KBM-7 (cell line): ENCODE results near the gene CARD11.
"Not testable (repeated sequence)": the region's sequence is repeated elsewhere in the genome, so short reads cannot be mapped to it uniquely, and the experiment has no call there.

ENCODE experiments used
- DNase-seq: peaks from one replicate; pipeline ENCODE4 v3.0.0-alpha.2; 2015
- in situ Hi-C: fragments of 300-500 bp; cut with MboI; formaldehyde crosslinking; loops from 2 replicates; pipeline ENCODE4 v1.14.3; 2020; ENCODE audit warnings: low sequenced_read_pairs, low pct_unique_long_range_greater_than_20kb, mixed read lengths

CARD11 gene

DNA sequence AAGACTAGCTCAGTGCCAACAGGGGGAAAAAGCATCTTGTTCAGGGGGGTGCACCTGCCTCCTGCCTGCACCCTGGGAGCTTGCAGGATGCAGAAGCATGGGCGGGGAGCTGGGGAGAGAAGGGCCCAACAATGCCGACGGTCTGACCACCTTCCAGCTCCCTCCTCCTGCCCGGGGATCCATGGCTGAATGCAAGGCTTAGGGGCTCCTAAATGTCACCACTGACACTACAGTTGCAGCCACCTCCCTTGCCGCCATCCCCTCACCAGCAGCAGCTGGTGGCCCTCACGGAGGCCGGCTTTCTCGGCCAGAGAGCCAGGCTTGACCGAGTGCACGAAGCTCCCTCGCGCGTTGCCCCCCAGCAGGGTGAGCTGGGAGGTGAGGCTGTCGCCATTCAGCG lies 120.8 kb downstream of the CARD11 start:
- in situ Hi-C loops, result no loop called here
- no peak for DNase-seq

DNA sequence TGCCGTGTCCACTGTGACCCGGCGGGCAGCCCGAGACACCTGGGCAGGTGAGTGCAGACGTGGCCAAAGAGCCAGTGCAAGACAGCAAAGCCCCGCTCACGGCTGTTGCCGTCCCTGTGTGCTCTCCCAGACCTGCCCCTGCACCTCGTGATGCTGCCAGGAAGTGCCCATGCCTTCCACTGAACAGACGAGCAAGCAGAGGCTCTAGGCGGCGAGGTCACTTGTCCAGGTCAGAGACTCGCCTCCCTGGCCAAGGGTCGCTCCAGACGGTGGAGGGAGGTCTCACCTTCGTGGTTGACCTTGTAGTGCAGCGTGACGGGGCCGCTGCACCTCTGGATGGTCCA lies 121.3 kb downstream of the CARD11 start:
- no peak for DNase-seq
- in situ Hi-C loops, result no loop called here

GRCh38 chr7:2921653-2922347 lies 121.9 kb downstream of the CARD11 start:
- in situ Hi-C loops, result no loop called here
- DNase-seq, result no peak

DNA sequence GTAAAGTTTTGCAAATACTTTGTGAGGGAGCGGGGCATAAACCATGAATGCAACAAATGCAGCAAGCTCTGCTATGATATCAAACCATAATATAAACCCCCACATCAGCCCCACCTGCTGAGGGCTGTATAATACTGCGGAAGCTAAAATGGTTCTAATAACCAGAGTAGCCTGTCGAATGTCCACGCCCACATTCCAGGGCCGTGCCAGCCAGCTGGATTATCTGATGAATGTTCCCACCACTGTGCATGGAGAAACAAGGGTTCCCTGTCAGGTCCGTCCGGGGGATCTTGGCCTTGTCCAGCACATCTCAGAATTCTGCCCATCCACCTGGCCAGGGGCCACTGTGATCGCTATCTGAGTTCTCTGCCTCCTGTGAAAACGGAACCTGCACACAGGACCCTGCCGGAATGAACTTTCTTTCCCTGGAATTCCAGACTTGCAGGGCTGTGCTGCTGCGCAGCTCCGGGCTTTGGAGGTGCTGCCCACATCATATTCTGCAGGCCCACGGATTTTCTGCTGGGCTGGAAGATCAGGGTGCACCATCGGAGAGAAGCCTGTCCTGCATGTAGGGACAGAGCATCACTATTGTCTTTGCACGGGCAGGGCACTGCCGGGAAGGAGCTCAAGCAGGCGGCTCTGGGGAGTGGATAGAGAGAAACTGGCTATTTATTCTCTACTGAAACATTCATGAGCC lies 122.6 kb downstream of the CARD11 start:
- DNase-seq, result no peak
- in situ Hi-C loops, result no loop called here

- in situ Hi-C loops, result not testable (repeated sequence)
Measured at GRCh38 chr7:2920480-2920879, 123.2 kb downstream of the CARD11 start.

GRCh38 chr7:2920041-2920440 lies 123.6 kb downstream of the CARD11 start:
- in situ Hi-C loops, result no loop called here
- DNase-seq, result no peak

More at GRCh38 chr7:2920480-2920879, 123.2 kb downstream of the CARD11 start:
- not testable (repeated sequence) for DNase-seq

- in situ Hi-C loops, result no loop called here
- no peak for DNase-seq
Measured at GRCh38 chr7:2919256-2919655, 124.4 kb downstream of the CARD11 start.

DNA sequence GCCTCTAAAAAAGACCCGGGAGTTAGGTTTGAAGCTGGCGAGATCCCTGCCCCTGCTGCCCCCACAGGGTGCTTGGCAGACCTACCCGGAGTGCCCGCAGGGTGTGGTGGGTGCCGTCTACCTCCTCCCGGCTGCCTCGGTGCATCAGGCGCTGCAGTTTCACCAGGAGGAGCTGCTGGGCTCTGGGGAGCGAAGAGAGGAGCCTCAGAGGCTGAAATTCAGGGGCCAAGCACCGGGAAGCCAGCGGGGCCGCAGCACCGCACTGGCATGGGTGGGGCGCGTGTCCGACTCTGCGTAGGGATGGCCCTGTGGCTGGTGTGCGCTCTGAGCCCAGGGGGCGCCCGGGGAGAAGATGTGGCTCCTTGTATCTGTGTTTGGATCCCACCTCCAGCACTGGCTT lies 125.3 kb downstream of the CARD11 start:
- in situ Hi-C loops, result no loop called here

DNA sequence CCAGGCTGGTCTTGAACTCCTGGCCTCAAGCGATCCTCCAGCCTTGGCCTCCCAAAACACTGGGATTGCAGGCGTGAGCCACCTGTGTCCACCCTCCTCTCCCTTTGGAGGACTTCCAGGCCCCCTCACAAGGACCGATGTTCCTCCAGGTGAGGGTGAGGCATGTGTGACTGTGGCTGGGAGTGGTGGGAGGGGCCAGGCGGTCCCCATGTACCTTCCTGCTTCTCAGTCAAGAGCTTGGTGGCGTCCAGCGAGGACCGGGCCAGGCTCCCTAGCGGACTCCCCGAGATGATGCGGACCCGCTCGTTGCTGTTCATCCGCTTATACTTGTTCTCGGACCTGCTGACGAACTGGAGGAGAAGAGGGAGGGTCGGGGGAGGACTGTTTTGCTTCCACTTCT lies 128.6 kb downstream of the CARD11 start:
- in situ Hi-C loops, result no loop called here
- DNase-seq, result no peak

More for the DNA sequence above, 125.3 kb downstream of the CARD11 start:
- DNase-seq, result no peak

DNA sequence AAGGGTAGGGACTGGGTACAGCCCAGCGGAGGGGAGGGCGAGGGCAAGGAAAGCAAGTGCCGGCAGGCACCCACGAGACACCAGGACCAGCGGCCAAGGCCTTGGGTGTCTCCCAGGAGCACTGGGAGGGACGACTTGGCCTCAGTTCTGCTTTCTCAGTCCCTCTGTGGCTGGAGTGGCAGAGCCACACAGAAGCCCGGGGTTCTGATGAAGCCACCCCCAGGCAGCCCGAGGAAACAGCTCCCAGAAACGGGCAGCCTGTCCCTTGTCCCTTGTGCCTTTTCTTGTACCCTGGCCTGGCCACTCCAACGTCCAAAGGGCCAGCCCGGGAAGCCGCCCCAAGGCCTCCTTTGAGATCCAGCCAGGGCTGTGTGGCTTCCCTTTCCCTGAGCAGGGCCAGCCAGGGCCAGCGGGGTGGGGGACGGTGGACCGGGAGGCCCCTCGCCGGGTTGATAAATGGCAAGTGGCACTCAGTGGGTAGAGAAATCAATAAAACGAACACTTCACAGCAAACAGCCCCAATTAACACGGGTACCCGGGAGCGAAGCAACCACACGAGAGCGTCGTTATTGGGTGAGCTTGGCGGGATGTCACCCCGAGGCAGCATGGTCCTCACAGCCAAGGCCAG lies 129.8 kb downstream of the CARD11 start:
- DNase-seq, result no peak
- in situ Hi-C loops, result no loop called here

GRCh38 chr7:2912684-2913439 lies 130.8 kb downstream of the CARD11 start:
- DNase-seq, result no peak
- in situ Hi-C loops, result no loop called here

- DNase-seq, result no peak
- in situ Hi-C loops, result no loop called here
Measured at GRCh38 chr7:2911466-2911865, 132.2 kb downstream of the CARD11 start.

DNA sequence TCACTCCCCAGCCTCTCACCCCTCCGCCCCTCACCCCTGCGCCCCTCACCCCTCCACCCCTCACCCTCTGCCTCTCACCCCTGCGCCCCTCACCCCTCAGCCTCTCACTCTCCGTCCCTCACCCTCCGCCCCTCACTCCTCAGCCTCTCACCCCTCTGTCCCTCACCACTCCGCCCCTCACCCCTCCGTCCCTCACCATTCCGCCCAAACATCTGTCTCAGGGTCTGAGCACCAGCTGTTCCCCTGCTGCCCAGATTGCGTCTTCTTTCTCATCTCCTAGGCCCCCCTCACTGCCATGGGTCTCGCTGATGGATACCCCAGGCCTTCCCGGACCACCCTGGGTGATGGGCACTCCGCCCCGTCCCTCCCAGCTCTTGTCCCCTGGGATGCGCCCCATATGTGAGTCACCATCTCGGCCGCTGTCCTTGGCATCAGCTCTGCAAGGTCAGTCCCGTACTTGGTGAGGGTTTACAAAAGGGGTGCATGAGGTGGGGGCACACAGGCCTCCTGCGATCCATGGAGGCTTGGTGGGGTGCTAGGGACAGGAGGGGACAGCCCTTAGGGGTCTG lies 134.1 kb downstream of the CARD11 start:
- DNase-seq, result no peak
- in situ Hi-C loops, result no loop called here

DNA sequence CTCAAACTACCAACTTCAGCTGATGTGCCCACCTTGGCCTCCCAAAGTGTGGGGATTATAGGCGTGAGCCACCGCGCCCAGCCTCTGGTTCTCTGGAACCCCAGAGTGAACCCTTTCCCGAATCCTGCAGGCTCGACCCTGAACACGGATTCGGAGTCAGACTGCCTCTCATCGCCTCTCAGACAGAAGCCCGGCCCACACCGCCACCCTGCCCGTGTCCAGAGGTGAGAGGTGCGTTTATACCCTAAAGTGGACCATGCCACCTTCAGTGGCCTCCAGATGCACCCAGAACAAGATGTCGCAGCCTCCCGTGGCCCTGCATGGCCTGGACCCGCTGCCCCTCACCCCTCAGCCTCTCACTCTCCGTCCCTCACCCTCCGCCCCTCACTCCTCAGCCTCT lies 134.6 kb downstream of the CARD11 start:
- DNase-seq, result no peak
- in situ Hi-C loops, result no loop called here

- in situ Hi-C loops, result no loop called here
- DNase-seq, result no peak
Measured at GRCh38 chr7:2908103-2908683, 135.5 kb downstream of the CARD11 start.

- DNase-seq, result no peak
- in situ Hi-C loops, result no loop called here
Measured at GRCh38 chr7:2906197-2906931, 137.3 kb downstream of the CARD11 start.

- in situ Hi-C loops, result no loop called here
- DNase-seq, result no peak
Measured at GRCh38 chr7:2905500-2905899, 138.2 kb downstream of the CARD11 start.

GRCh38 chr7:2905027-2905426 lies 138.6 kb downstream of the CARD11 start:
- in situ Hi-C loops, result no loop called here
- DNase-seq, result no peak

- in situ Hi-C loops, result no loop called here
- DNase-seq, result no peak
Measured at GRCh38 chr7:2904202-2904601, 139.5 kb downstream of the CARD11 start.
